Spleen (tissue), 7 donors: ENCODE data around the gene COL11A2.

Source experiments
- CTCF ChIP-seq, 11 experiments: fragments of 200-600 bp in 7 of 11; fragments of 450-650 bp in 4 of 11; sonication (generic) in 4 of 11; IDR thresholded peaks in 8 of 11; conservative IDR thresholded peaks in 3 of 11; 1 replicate in 7 of 11; 2 replicates in 4 of 11; pipeline versions ENCODE4 v1.4.0 to v1.8.0; 2016 to 2021; ENCODE audit warnings: antibody characterized with exemption in 11 of 11, inconsistent platforms in 4 of 11, mild to moderate bottlenecking in 1 of 11
- POLR2A ChIP-seq, 3 donors: fragments of 450-650 bp; IDR thresholded peaks; one replicate each; pipeline ENCODE4 v1.5.1; 2017; ENCODE audit warnings: antibody characterized with exemption in 3 of 3, mild to moderate bottlenecking in 1 of 3
- donor health status: DM: no; HTN: no; CAD: no; lungs with moderate emphysema.
- donor health status: DM: no; HTN: no; CAD: no.
- donor health status: DM: no; HTN: no; CAD: no.

DNA sequence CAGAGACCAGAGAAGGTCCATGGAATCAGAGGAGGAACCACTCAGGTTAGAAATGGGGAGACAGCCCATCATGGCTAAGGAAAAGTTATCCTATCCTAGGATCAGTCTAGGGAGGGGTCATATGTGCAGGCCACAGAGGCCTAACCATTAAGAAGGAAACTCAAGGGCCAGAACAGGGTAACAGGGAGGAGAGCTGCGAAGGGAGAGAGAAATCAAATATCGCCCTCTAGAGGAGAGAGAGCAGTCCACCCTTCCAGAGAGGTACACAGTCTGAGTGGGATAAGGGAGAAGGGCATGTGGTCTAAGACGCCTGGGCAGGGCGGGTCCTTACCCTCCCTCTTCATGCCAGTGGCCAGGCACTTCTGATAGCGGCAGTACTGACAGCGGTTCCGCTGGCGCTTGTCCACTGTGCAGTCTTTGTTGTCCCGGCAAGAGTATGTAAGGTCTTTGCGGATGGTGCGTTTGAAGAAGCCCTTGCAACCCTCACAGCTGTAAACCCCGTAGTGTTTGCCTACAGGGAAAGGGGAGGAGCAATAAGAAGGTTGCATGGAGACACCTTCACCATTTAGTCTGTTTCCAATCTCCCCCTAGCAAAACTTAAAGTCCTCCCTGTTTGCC, 5.3 kb upstream of the COL11A2 start:
- TF ChIP-seq CTCF (IDR thresholded peaks at IDR 0.05 in 8 of 11, conservative IDR thresholded peaks at IDR 0.05 in 3 of 11), result peak; percentile 13 to 79 (median 69)
- no peak for TF ChIP-seq POLR2A (IDR thresholded peaks at IDR 0.05)
